HepG2 (cell line): ENCODE measurements around the gene NUP153. TPM values are rescaled to one million over a fixed set of nuclear protein-coding genes. Genes with fewer than 3 reads are reported as not detected.

Experiments
- ATAC-seq: fragments of 200-7000 bp; cut with Tn5 transposase; 3 replicates; pipeline ENCODE4 v1.9.1; 2020; ENCODE audit warnings: mild to moderate bottlenecking, moderate library complexity
- BruUV-seq: library from RNA; stranded (reverse); fragments of 400-500 nt; replicated peaks from 2 replicates; lab custom pipeline; 2021; lab: Mats Ljungman, UMichigan
- CTCF ChIA-PET: fragments of 300-600 bp; formaldehyde crosslinking; extraction: SDS; loops from one replicate; lab custom pipeline; 2021; ENCODE audit warnings: low total read pairs, inconsistent platforms, low intra/inter-chr PET ratio; lab: Yijun Ruan, JAX
- POLR2A ChIA-PET: fragments of 350-600 bp; sonication (Branson Sonifier 250); formaldehyde crosslinking; loops from one replicate; lab custom pipeline; 2020; ENCODE audit warnings: antibody characterized with exemption, inconsistent platforms; lab: Yijun Ruan, JAX
- DNase-seq: peaks from one replicate; pipeline ENCODE4 v3.0.0-alpha.2; 2015; ENCODE audit warnings: low spot score
- FAIRE-seq: peaks from 3 replicates; lab custom pipeline; 2011; peaks lifted over from hg19 to GRCh38; lab: Jason Lieb, UNC
- H2AFZ ChIP-seq: one replicate; pipeline ENCODE4 v1.6.1; 2011; ENCODE audit warnings: low read length, inconsistent platforms
- H3K27ac ChIP-seq: fragments of 300-600 bp; 3 replicates; pipeline ENCODE4 v1.8.0; 2011; ENCODE audit warnings: mixed run types, mild to moderate bottlenecking, mixed read lengths, low read length, inconsistent platforms; ENCODE audit not compliant: insufficient read depth; ENCODE audit errors: extremely low read length
- H3K27me3 ChIP-seq, 2 experiments: fragments of 200-600 bp in 1 of 2; 2 replicates in 1 of 2; 3 replicates in 1 of 2; pipeline versions ENCODE4 v1.6.0 to v1.8.0; 2011; ENCODE audit warnings: low read length in 2 of 2, mild to moderate bottlenecking in 2 of 2, moderate library complexity in 2 of 2, inconsistent platforms in 1 of 2; ENCODE audit not compliant: insufficient read depth in 2 of 2, control insufficient read depth in 1 of 2
- H3K36me3 ChIP-seq, 2 experiments: fragments of 200-600 bp in 1 of 2; replicated peaks in 1 of 2; 2 replicates in 1 of 2; 3 replicates in 1 of 2; pipeline versions ENCODE4 v1.5.1 to v1.8.0; 2011; ENCODE audit warnings: low read length in 2 of 2, inconsistent platforms in 1 of 2; ENCODE audit not compliant: insufficient read depth in 2 of 2, control insufficient read depth in 1 of 2
- H3K4me1 ChIP-seq: 2 replicates; pipeline ENCODE4 v1.5.1; 2012; ENCODE audit warnings: low read length, inconsistent platforms; ENCODE audit not compliant: insufficient read depth
- H3K4me2 ChIP-seq: 2 replicates; pipeline ENCODE4 v1.6.0; 2011; ENCODE audit warnings: low read depth, low read length, inconsistent platforms
- H3K4me3 ChIP-seq, 3 experiments: fragments of 200-600 bp in 1 of 3; sonication (generic), shearing (Covaris generic) in 1 of 3; replicated peaks in 1 of 3; 2 replicates each; pipeline ENCODE4 v1.5.1; 2011 to 2016; ENCODE audit warnings: low read length in 3 of 3, inconsistent platforms in 2 of 3, low read depth in 2 of 3, mild to moderate bottlenecking in 2 of 3, control low read depth in 1 of 3, mixed read lengths in 1 of 3; ENCODE audit not compliant: insufficient read depth in 1 of 3
- H3K79me2 ChIP-seq: one replicate; pipeline ENCODE4 v1.6.1; 2011; ENCODE audit warnings: low read length, inconsistent platforms; ENCODE audit not compliant: insufficient read depth
- H3K9ac ChIP-seq: 2 replicates; pipeline ENCODE4 v1.6.0; 2011; ENCODE audit warnings: mild to moderate bottlenecking, low read depth, low read length, inconsistent platforms; ENCODE audit not compliant: insufficient read depth
- H3K9me3 ChIP-seq: 2 replicates; pipeline ENCODE4 v1.5.1; 2012; ENCODE audit warnings: mild to moderate bottlenecking, low read length
- H4K20me1 ChIP-seq: 2 replicates; pipeline ENCODE4 v1.6.0; 2011; ENCODE audit warnings: inconsistent platforms, mild to moderate bottlenecking, low read length, moderate library complexity; ENCODE audit not compliant: insufficient read depth
- NFATC3 ChIP-seq: sonication (generic); formaldehyde crosslinking; IDR thresholded peaks from 2 replicates; pipeline ENCODE4 v1.5.1; 2020; ENCODE audit warnings: mild to moderate bottlenecking, missing genetic modification reagents
- POLR2AphosphoS2 ChIP-seq: IDR thresholded peaks from 2 replicates; pipeline ENCODE4 v1.6.1; 2011; ENCODE audit warnings: low read depth, low read length, improper control_type of control experiment
- RBM39 ChIP-seq: fragments of 200-400 bp; formaldehyde crosslinking; IDR thresholded peaks from one replicate; pipeline ENCODE4 v1.6.1; 2018; ENCODE audit warnings: antibody characterized with exemption, mild to moderate bottlenecking, low read depth, low read length; ENCODE audit not compliant: poor library complexity, severe bottlenecking
- REPIN1 ChIP-seq: sonication (generic); formaldehyde crosslinking; IDR thresholded peaks from 2 replicates; pipeline ENCODE4 v1.8.0; 2022; ENCODE audit warnings: missing genetic modification reagents, low read depth, mild to moderate bottlenecking, borderline replicate concordance
- SIX4 ChIP-seq: sonication (generic); formaldehyde crosslinking; IDR thresholded peaks from 2 replicates; pipeline ENCODE4 v1.4.0; 2020; ENCODE audit warnings: missing genetic modification reagents
- ZBTB10 ChIP-seq: sonication (generic); formaldehyde crosslinking; IDR thresholded peaks from 2 replicates; pipeline ENCODE4 v1.4.0; 2020; ENCODE audit warnings: missing genetic modification reagents, borderline replicate concordance
- ZNF337 ChIP-seq: sonication (generic); formaldehyde crosslinking; IDR thresholded peaks from 2 replicates; pipeline ENCODE4 v1.5.1; 2020; ENCODE audit warnings: missing genetic modification reagents, low read depth, mild to moderate bottlenecking, borderline replicate concordance
- ZNF557 ChIP-seq: sonication (generic); formaldehyde crosslinking; IDR thresholded peaks from 2 replicates; pipeline ENCODE4 v1.4.0; 2020; ENCODE audit warnings: missing genetic modification reagents
- WGBS: methylation state at CpG from one replicate; pipeline ENCODE4 v1.1.6; 2017; ENCODE audit warnings: low lambda C conversion rate; 5-methylcytosine and 5-hydroxymethylcytosine counted together
- in situ Hi-C: cut with HindIII; loops from 2 replicates; pipeline ENCODE4 v1.10.0; 2017; ENCODE audit warnings: low pct_unique_long_range_greater_than_20kb; ENCODE audit not compliant: extremely low pct_ligation_motif_present
- intact Hi-C: fragments of 100-400 bp; cut with micrococcal nuclease; formaldehyde crosslinking; loops from one replicate; pipeline ENCODE4 v1.10.0; 2022; ENCODE audit not compliant: unreplicated experiment
- polyA plus RNA-seq, 8 experiments: library from polyadenylated mRNA; depleted of rRNA in 3 of 8; stranded (reverse) in 7 of 8; unstranded in 1 of 8; fragments of >200 nt; fragmentation: Illumina TruSeq in 4 of 8; extraction: Trizol in 4 of 8; gene quantifications; 2 replicates each; pipeline versions ENCODE4 v1.2.1 to v1.2.3, GENCODE V29; 2011 to 2016; ENCODE audit warnings: low read depth in 4 of 8, missing spikeins in 1 of 8, mixed read lengths in 1 of 8; ENCODE audit not compliant: insufficient read depth in 1 of 8
- total RNA-seq, 5 experiments: library from RNA; depleted of rRNA; stranded (reverse); fragments of >200 nt; fragmentation: Illumina TruSeq; extraction: Trizol; gene quantifications; 2 replicates each; pipeline ENCODE4 v1.2.3, GENCODE V29; 2016; ENCODE audit warnings: low read depth in 1 of 5
- TF ChIP-seq, protein P1 (sequence below): sonication (generic); formaldehyde crosslinking; IDR thresholded peaks from 2 replicates; pipeline ENCODE4 v1.4.0; 2020; ENCODE audit warnings: missing genetic modification reagents, borderline replicate concordance
- TF ChIP-seq, protein P2 (sequence below): sonication (generic); formaldehyde crosslinking; IDR thresholded peaks from 2 replicates; pipeline ENCODE4 v1.5.1; 2020; ENCODE audit warnings: mild to moderate bottlenecking, missing genetic modification reagents, borderline replicate concordance

The NUP153 gene
- total and polyA plus RNA-seq, 2 of the 13 experiments (the other 11 are each of a cell fraction or from before 2014, with no cell fraction given) = 29.8 to 55.2 TPM

- Histone ChIP-seq H3K9me3 (no peaks in the 10 kb centered on the region), H3K36me3 (no peaks in the 10 kb centered on the region), H3K9ac (no peak overlapping the region), H4K20me1 (peaks cover 7% of the 10 kb centered on the region), H3K4me2 (no peak overlapping the region), H3K27ac (no peak overlapping the region), H2AFZ (no peak overlapping the region)
- FAIRE-seq (no peak), DNase-seq (no peak)
- BruUV-seq = no TSS peak
- 99% methylated on average over 2 of the region's 2 CpGs for WGBS
- in situ Hi-C loops = no loop called here
- TF ChIP-seq REPIN1 (CRISPR knock-in tag) (no peak), POLR2AphosphoS2 (no peak), RBM39 (no peak), NFATC3 (no peak), ZNF337 (CRISPR knock-in tag) (no peak), ZBTB10 (CRISPR knock-in tag) (no peak), SIX4 (CRISPR knock-in tag) (no peak), ZNF557 (no peak)
- TF ChIP-seq, protein P1, sequence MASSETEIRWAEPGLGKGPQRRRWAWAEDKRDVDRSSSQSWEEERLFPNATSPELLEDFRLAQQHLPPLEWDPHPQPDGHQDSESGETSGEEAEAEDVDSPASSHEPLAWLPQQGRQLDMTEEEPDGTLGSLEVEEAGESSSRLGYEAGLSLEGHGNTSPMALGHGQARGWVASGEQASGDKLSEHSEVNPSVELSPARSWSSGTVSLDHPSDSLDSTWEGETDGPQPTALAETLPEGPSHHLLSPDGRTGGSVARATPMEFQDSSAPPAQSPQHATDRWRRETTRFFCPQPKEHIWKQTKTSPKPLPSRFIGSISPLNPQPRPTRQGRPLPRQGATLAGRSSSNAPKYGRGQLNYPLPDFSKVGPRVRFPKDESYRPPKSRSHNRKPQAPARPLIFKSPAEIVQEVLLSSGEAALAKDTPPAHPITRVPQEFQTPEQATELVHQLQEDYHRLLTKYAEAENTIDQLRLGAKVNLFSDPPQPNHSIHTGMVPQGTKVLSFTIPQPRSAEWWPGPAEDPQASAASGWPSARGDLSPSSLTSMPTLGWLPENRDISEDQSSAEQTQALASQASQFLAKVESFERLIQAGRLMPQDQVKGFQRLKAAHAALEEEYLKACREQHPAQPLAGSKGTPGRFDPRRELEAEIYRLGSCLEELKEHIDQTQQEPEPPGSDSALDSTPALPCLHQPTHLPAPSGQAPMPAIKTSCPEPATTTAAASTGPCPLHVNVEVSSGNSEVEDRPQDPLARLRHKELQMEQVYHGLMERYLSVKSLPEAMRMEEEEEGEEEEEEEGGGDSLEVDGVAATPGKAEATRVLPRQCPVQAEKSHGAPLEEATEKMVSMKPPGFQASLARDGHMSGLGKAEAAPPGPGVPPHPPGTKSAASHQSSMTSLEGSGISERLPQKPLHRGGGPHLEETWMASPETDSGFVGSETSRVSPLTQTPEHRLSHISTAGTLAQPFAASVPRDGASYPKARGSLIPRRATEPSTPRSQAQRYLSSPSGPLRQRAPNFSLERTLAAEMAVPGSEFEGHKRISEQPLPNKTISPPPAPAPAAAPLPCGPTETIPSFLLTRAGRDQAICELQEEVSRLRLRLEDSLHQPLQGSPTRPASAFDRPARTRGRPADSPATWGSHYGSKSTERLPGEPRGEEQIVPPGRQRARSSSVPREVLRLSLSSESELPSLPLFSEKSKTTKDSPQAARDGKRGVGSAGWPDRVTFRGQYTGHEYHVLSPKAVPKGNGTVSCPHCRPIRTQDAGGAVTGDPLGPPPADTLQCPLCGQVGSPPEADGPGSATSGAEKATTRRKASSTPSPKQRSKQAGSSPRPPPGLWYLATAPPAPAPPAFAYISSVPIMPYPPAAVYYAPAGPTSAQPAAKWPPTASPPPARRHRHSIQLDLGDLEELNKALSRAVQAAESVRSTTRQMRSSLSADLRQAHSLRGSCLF (CRISPR knock-in tag) = no peak
- TF ChIP-seq, protein P2, sequence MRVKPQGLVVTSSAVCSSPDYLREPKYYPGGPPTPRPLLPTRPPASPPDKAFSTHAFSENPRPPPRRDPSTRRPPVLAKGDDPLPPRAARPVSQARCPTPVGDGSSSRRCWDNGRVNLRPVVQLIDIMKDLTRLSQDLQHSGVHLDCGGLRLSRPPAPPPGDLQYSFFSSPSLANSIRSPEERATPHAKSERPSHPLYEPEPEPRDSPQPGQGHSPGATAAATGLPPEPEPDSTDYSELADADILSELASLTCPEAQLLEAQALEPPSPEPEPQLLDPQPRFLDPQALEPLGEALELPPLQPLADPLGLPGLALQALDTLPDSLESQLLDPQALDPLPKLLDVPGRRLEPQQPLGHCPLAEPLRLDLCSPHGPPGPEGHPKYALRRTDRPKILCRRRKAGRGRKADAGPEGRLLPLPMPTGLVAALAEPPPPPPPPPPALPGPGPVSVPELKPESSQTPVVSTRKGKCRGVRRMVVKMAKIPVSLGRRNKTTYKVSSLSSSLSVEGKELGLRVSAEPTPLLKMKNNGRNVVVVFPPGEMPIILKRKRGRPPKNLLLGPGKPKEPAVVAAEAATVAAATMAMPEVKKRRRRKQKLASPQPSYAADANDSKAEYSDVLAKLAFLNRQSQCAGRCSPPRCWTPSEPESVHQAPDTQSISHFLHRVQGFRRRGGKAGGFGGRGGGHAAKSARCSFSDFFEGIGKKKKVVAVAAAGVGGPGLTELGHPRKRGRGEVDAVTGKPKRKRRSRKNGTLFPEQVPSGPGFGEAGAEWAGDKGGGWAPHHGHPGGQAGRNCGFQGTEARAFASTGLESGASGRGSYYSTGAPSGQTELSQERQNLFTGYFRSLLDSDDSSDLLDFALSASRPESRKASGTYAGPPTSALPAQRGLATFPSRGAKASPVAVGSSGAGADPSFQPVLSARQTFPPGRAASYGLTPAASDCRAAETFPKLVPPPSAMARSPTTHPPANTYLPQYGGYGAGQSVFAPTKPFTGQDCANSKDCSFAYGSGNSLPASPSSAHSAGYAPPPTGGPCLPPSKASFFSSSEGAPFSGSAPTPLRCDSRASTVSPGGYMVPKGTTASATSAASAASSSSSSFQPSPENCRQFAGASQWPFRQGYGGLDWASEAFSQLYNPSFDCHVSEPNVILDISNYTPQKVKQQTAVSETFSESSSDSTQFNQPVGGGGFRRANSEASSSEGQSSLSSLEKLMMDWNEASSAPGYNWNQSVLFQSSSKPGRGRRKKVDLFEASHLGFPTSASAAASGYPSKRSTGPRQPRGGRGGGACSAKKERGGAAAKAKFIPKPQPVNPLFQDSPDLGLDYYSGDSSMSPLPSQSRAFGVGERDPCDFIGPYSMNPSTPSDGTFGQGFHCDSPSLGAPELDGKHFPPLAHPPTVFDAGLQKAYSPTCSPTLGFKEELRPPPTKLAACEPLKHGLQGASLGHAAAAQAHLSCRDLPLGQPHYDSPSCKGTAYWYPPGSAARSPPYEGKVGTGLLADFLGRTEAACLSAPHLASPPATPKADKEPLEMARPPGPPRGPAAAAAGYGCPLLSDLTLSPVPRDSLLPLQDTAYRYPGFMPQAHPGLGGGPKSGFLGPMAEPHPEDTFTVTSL = no peak
- TF ChIP-seq, all 625 proteins: peak for 0
- intact Hi-C loops = loop anchor here (5.0 to 10.0 kb wide), 2 partner anchors 107 to 445 kb away; partner anchors contain the start of genes FAM8A1, KDM1B and TPMT
- ChIA-PET CTCF (no interaction called here), POLR2A (no interaction called here)
- no peak overlapping the region for H3K4me3 ChIP-seq
- no peak for ATAC-seq
- peaks cover 16% of the 10 kb centered on the region for H3K79me2 ChIP-seq
- peaks cover 49% of the 10 kb centered on the region for H3K4me1 ChIP-seq
- H3K27me3 ChIP-seq = no peaks in the 10 kb centered on the region; a peak in 1 of 5 replicates
Observed at GRCh38 chr6:17709476-17709875, 2.8 kb upstream of the NUP153 start.
